ENCODE measurements around the gene SLC45A1.
"Not testable (repeated sequence)": the region's sequence is repeated elsewhere in the genome, so short reads cannot be mapped to it uniquely, and the experiment has no call there.

SLC45A1 gene

GRCh38 chr1:8317647-8318381 lies at the start of gene SLC45A1:
TSS of gene SLC45A1 (plus strand) at chr1:8318114. CDS start at chr1:8324330, 6,216 bp downstream.
- DNase-seq (ENCODE audit: low spot score) = peak; percentile 88
- TF ChIP-seq CTCF (IDR thresholded peaks at IDR 0.05; ENCODE audit: extremely low read depth, missing control alignments) = no peak

- DNase-seq (ENCODE audit: low spot score) = no peak
- TF ChIP-seq CTCF (IDR thresholded peaks at IDR 0.05; ENCODE audit: extremely low read depth, missing control alignments) = no peak
These were observed 44.9 kb upstream of the SLC45A1 start for GRCh38 chr1:8273036-8273435.

- DNase-seq (ENCODE audit: low spot score) = no peak
- no peak for TF ChIP-seq CTCF (IDR thresholded peaks at IDR 0.05; ENCODE audit: extremely low read depth, missing control alignments)
These were observed 43.6 kb upstream of the SLC45A1 start for GRCh38 chr1:8274352-8274751.

GRCh38 chr1:8276173-8276914 lies 41.6 kb upstream of the SLC45A1 start:
- peak; percentile 20 for DNase-seq (ENCODE audit: low spot score)

GRCh38 chr1:8276932-8277331 lies 41.0 kb upstream of the SLC45A1 start:
- DNase-seq (ENCODE audit: low spot score) = no peak
- TF ChIP-seq CTCF (IDR thresholded peaks at IDR 0.05; ENCODE audit: extremely low read depth, missing control alignments) = no peak

More at GRCh38 chr1:8276173-8276914, 41.6 kb upstream of the SLC45A1 start:
- no peak for TF ChIP-seq CTCF (IDR thresholded peaks at IDR 0.05; ENCODE audit: extremely low read depth, missing control alignments)

- not testable (repeated sequence) for DNase-seq (ENCODE audit: low spot score)
These were observed 39.2 kb upstream of the SLC45A1 start for GRCh38 chr1:8278677-8279076.

- TF ChIP-seq CTCF (IDR thresholded peaks at IDR 0.05; ENCODE audit: extremely low read depth, missing control alignments) = no peak
- no peak for DNase-seq (ENCODE audit: low spot score)
These were observed 35.9 kb upstream of the SLC45A1 start for GRCh38 chr1:8281843-8282509.
